Transverse colon (tissue), 3 donors: ENCODE measurements around the gene XAGE2.

Experiments
- CTCF ChIP-seq, 5 experiments: fragments of 200-600 bp in 3 of 5; fragments of 450-650 bp in 2 of 5; sonication (generic) in 3 of 5; IDR thresholded peaks; 1 replicate in 2 of 5; 2 replicates in 3 of 5; pipeline ENCODE4 v1.5.1; 2016 to 2017; ENCODE audit warnings: antibody characterized with exemption in 5 of 5, inconsistent platforms in 3 of 5, mild to moderate bottlenecking in 2 of 5, moderate library complexity in 1 of 5
- POLR2A ChIP-seq: fragments of 450-650 bp; IDR thresholded peaks from one replicate; pipeline ENCODE4 v1.6.1; 2016; ENCODE audit warnings: antibody characterized with exemption, mild to moderate bottlenecking, moderate library complexity

- TF ChIP-seq CTCF (IDR thresholded peaks at IDR 0.05) (no peak), POLR2A (no peak)
Measured at GRCh38 chrX:52346174-52347165, 22.4 kb upstream of the XAGE2 start.
